SHP77 (cell line): ENCODE measurements around the gene AMZ2.

ENCODE experiments used
- DNase-seq, 2 experiments: peaks; one replicate each; lab custom pipeline; 2025; lab: John Stamatoyannopoulos, UW

AMZ2 gene

DNA sequence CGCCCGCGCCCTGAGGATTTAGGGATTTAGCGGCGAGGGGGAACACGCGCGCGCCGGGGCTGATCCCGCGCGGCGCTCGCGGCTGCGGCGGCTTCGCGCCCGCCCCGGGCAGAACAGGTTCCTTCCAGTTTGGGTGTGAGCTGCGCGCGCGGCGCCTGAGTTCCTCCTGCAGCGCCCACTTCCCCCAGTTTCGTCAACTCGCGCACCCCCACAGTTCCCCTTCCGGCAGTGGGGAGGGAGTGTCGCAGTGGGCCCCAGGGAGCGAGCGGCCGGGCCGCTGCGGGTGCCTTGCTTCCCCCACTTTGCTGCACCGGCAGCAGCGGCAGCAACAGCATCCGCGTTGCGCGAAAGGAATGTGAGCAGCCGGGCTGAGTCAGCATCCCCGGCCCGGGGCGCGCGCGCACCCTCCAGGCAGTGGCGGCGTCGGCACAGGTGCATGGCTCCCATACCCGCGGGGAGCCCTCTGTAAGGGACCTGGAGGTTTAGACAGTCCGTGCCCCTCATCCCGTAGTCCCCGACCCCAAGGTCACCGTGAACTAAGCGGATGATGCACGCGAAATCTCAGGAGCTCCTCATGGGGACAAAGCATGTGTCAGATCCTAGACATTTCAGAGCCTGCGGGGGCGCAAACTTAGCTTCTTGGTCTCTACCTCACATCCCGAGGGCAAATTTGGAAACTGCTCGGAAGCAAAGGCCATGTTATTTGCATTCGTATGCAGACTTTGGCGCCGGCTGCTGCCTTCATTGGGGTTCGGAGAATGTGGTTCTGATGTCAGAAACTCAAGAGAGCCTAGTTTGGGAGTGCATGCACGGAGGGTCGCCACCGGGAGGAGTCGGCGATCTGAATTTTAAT is 44.2 kb downstream of the AMZ2 start:
- DNase-seq: peak in 1 of 2 experiments; percentile 25

- no peak for DNase-seq
Measured at GRCh38 chr17:68292689-68293040, 44.8 kb downstream of the AMZ2 start.

DNA sequence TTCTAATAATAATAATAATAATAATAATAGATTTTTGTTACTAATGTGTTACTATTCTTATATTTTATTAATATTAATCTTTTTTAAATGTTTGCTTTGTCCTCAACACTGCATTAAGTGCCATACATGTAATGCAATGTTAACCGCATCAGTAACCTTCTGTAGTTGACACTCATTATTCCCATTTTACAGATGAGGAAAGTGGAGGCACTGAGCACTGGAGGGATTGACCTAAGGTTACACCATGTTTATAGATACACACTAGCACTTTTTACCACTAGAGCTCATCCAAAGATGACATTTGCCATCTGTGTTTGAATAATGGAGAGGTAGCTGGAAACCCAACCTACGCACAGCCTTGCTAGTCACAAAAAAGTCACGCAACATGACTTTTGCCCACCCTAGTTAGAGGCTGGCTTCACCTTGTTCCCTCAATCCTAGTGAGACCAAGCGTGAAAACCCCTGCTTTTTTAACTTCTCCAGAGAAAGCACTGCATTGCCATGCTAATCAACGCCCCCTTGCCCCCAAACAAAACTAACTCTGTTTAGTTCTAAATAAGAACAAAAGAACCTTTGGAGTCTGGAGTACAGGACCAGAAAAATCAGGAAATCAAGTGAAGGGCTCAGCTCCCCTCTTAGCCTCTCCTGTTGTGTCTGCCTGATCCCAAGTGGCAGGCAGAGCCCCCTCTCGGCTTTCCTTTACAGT is 45.8 kb downstream of the AMZ2 start:
- DNase-seq: no peak

- DNase-seq: no peak
Measured at GRCh38 chr17:68294196-68294555, 46.3 kb downstream of the AMZ2 start.

DNA sequence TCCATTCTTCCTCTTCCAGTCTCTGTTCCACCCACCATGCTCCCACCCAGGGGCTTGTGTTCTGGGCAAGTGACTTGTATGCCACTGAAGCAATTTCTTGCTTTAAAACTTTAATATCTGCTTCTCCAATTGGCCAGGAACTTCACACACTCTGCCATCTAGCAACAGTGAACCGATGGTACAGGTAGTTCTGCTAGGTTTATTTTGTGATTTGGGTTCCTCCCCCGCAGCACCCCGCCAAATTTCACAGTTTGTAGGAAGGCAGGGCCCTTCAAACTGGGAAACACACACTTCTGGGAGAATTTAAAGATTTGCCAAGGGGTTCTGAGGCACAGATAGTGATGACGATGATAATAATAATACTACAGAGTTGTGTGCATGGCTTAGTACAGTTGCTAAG is 46.8 kb downstream of the AMZ2 start:
- no peak for DNase-seq

- no peak for DNase-seq
Measured at GRCh38 chr17:68295086-68295485, 47.2 kb downstream of the AMZ2 start.

- no peak for DNase-seq
Measured at GRCh38 chr17:68296217-68297191, 48.7 kb downstream of the AMZ2 start.

- no peak for DNase-seq
Measured at GRCh38 chr17:68297195-68297594, 49.4 kb downstream of the AMZ2 start.

GRCh38 chr17:68298601-68299000 is 50.8 kb downstream of the AMZ2 start:
- DNase-seq: no peak

DNA sequence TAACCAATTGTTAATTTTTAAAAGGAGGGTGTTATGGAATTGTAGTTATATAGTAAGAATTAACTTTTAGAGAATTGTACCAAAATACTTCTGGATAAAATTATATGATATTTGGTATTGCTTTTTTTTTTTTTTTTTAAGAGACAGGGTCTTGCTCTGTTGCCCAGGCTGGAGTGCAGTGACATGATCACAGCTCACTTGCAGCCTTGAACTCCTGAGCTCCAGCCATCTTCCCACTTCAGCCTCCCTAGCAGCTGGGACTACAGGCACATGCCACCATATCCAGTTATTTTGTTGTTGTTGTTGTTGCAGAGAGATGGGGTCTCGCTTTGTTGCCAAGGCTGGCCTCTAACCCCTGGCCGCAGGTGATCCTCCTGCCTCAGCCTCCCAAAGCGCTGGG is 52.0 kb downstream of the AMZ2 start:
- no peak for DNase-seq

GRCh38 chr17:68301438-68301959 is 53.7 kb downstream of the AMZ2 start:
- DNase-seq: peak in 1 of 2 experiments; percentile 40

DNA sequence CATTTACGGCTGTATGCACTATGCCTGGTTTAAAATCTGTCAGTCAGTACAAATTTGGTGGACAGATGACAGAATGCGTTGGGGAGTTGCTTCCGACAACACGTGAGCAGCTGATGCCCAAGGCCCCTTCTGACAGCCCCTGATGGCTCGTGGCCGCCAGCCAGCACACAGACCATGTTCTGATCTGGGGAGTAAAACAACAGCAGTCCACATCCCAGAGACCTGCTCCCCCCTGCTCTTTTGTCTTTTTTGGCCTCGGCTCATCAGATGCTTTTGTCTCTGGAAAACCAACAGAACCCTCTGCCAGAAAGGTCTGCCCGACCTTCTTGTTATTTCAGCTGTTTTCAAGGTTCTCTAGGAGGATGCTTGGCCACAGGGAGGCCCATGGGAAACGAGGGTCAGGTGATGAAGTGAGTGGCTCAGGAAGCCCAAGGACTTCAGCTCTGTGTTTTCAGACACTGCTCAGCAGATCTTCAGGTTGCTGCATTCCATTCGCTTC is 54.3 kb downstream of the AMZ2 start:
- DNase-seq: peak; percentile 72 to 82

- DNase-seq: no peak
Measured at GRCh38 chr17:68302666-68303065, 54.8 kb downstream of the AMZ2 start.

- DNase-seq: no peak
Measured at GRCh38 chr17:68304706-68305105, 56.9 kb downstream of the AMZ2 start.

- DNase-seq: no peak
Measured at GRCh38 chr17:68305142-68305541, 57.3 kb downstream of the AMZ2 start.
